OCI-LY3 (cell line): ENCODE measurements around the gene HDAC4.

ENCODE experiments used
- CTCF ChIP-seq: fragments of 200-600, 300-600 bp; sonication (generic); IDR thresholded peaks from 2 replicates; pipeline ENCODE4 v1.5.1; 2014; ENCODE audit warnings: antibody characterized with exemption, low read length, low read depth
- EZH2phosphoT487 ChIP-seq: fragments of 200-600 bp; shearing (Covaris generic); IDR thresholded peaks from 2 replicates; pipeline ENCODE4 v1.6.1; 2018; ENCODE audit warnings: antibody characterized with exemption, mixed run types, low read depth

GRCh38 chr2:239321596-239322415, 79.0 kb downstream of the HDAC4 start:
- TF ChIP-seq CTCF = no peak
- no peak for TF ChIP-seq EZH2phosphoT487
